GM21447 (cell line): Measurements from ENCODE around the gene TRIM14.
"Not testable (repeated sequence)": the region's sequence is repeated elsewhere in the genome, so short reads cannot be mapped to it uniquely, and the experiment has no call there.

ENCODE experiments used
- ATAC-seq: cut with Tn5 transposase; IDR thresholded peaks from one replicate; pipeline ENCODE4 v1.9.1; 2021; ENCODE audit not compliant: unreplicated experiment

Gene TRIM14

GRCh38 chr9:98054376-98054951, 64.6 kb downstream of the TRIM14 start:
- no peak for ATAC-seq

- no peak for ATAC-seq
Measured at GRCh38 chr9:98050351-98050750, 68.7 kb downstream of the TRIM14 start.

GRCh38 chr9:98049288-98050072, 69.5 kb downstream of the TRIM14 start:
- no peak for ATAC-seq

GRCh38 chr9:98047002-98047401, 72.0 kb downstream of the TRIM14 start:
- ATAC-seq, result no peak

- ATAC-seq, result no peak
Measured at GRCh38 chr9:98046180-98046543, 72.9 kb downstream of the TRIM14 start.

- ATAC-seq, result peak; percentile 76
Measured at GRCh38 chr9:98045234-98046179, 73.5 kb downstream of the TRIM14 start.

GRCh38 chr9:98043915-98044314, 75.1 kb downstream of the TRIM14 start:
- ATAC-seq, result no peak

- no peak for ATAC-seq
Measured at GRCh38 chr9:98040212-98040611, 78.8 kb downstream of the TRIM14 start.

- no peak for ATAC-seq
Measured at GRCh38 chr9:98039607-98040017, 79.4 kb downstream of the TRIM14 start.

- ATAC-seq, result no peak
Measured at GRCh38 chr9:98038958-98039357, 80.1 kb downstream of the TRIM14 start.

GRCh38 chr9:98037357-98037756, 81.7 kb downstream of the TRIM14 start:
- ATAC-seq, result no peak

GRCh38 chr9:98034593-98035546, 84.2 kb downstream of the TRIM14 start:
- ATAC-seq, result peak; percentile 39

GRCh38 chr9:98031935-98032334, 87.1 kb downstream of the TRIM14 start:
- ATAC-seq, result no peak

GRCh38 chr9:98031169-98031568, 87.9 kb downstream of the TRIM14 start:
- ATAC-seq, result no peak

GRCh38 chr9:98024702-98025101, 94.3 kb downstream of the TRIM14 start:
- no peak for ATAC-seq

- no peak for ATAC-seq
Measured at GRCh38 chr9:98022447-98022846, 96.6 kb downstream of the TRIM14 start.

GRCh38 chr9:98021306-98022040, 97.5 kb downstream of the TRIM14 start:
- no peak for ATAC-seq

- ATAC-seq, result no peak
Measured at GRCh38 chr9:98020476-98021145, 98.4 kb downstream of the TRIM14 start.

- not testable (repeated sequence) for ATAC-seq
Measured at GRCh38 chr9:98019869-98020268, 99.2 kb downstream of the TRIM14 start.
